H1 (cell line): ENCODE data around the gene SMARCA2. TPM values are rescaled to one million over a fixed set of nuclear protein-coding genes. Genes with fewer than 3 reads are reported as not detected.

Experiments
- CTCF ChIA-PET: fragments of 300-600 bp; sonication (Branson Sonifier 250); formaldehyde crosslinking; loops from one replicate; lab custom pipeline; 2021; ENCODE audit not compliant: partially characterized antibody; lab: Charles Lee
- POLR2A ChIA-PET: fragments of 300-600 bp; sonication (Branson Sonifier 250); formaldehyde crosslinking; loops from one replicate; lab custom pipeline; 2021; ENCODE audit warnings: inconsistent platforms; ENCODE audit not compliant: partially characterized antibody; lab: Charles Lee
- DNase-seq, 2 experiments: peaks; one replicate each; pipeline versions ENCODE4 v3.0.0 to v3.0.0-alpha.2; 2010 to 2022; ENCODE audit warnings: low spot score in 2 of 2, low read depth in 1 of 2, mixed read lengths in 1 of 2
- FAIRE-seq: peaks from 2 replicates; lab custom pipeline; 2011; peaks lifted over from hg19 to GRCh38; lab: Jason Lieb, UNC
- H2AFZ ChIP-seq: 2 replicates; pipeline ENCODE4 v1.8.1; 2012; ENCODE audit warnings: low read length, inconsistent platforms
- H2AK5ac ChIP-seq: 2 replicates; pipeline ENCODE4 v1.6.1; 2013; ENCODE audit warnings: low read depth, low read length
- H2BK120ac ChIP-seq: replicated peaks from 2 replicates; pipeline ENCODE3; 2013; ENCODE audit warnings: low read depth, low read length, inconsistent platforms
- H2BK12ac ChIP-seq: 2 replicates; pipeline ENCODE4 v1.6.1; 2013; ENCODE audit warnings: low read depth, low read length
- H2BK15ac ChIP-seq: 2 replicates; pipeline ENCODE4 v1.6.1; 2013; ENCODE audit warnings: low read length
- H2BK20ac ChIP-seq: 2 replicates; pipeline ENCODE4 v1.6.1; 2013; ENCODE audit warnings: low read length
- H2BK5ac ChIP-seq: 2 replicates; pipeline ENCODE4 v1.6.1; 2013; ENCODE audit warnings: low read depth, low read length
- H3K14ac ChIP-seq: 2 replicates; pipeline ENCODE4 v1.6.1; 2013; ENCODE audit warnings: inconsistent platforms; ENCODE audit not compliant: insufficient read length
- H3K18ac ChIP-seq: 2 replicates; pipeline ENCODE4 v1.6.1; 2013; ENCODE audit warnings: low read length; ENCODE audit errors: extremely low read depth
- H3K23ac ChIP-seq: 2 replicates; pipeline ENCODE4 v1.6.1; 2013; ENCODE audit warnings: inconsistent platforms; ENCODE audit not compliant: insufficient read length
- H3K23me2 ChIP-seq: 2 replicates; pipeline ENCODE4 v1.6.1; 2013; ENCODE audit warnings: low read depth, low read length
- H3K27ac ChIP-seq: 2 replicates; pipeline ENCODE4 v1.6.1; 2011; ENCODE audit warnings: low read depth, low read length, inconsistent platforms
- H3K27me3 ChIP-seq, 4 experiments: replicated peaks in 1 of 4; 1 replicate in 1 of 4; 2 replicates in 3 of 4; pipeline versions ENCODE4 v1.6.1 to v1.8.1; 2011 to 2013; ENCODE audit warnings: low read length in 3 of 4, mild to moderate bottlenecking in 3 of 4, inconsistent platforms in 2 of 4, mixed read lengths in 2 of 4, moderate library complexity in 1 of 4; ENCODE audit not compliant: control insufficient read depth in 3 of 4, insufficient read depth in 3 of 4; ENCODE audit errors: extremely low read depth in 1 of 4
- H3K36me3 ChIP-seq, 4 experiments: 2 replicates each; pipeline versions ENCODE4 v1.6.1 to v1.8.1; 2011 to 2013; ENCODE audit warnings: mild to moderate bottlenecking in 4 of 4, low read length in 3 of 4, moderate library complexity in 2 of 4, control low read depth in 1 of 4, inconsistent platforms in 1 of 4; ENCODE audit not compliant: insufficient read depth in 4 of 4, control insufficient read depth in 2 of 4
- H3K4ac ChIP-seq: replicated peaks from 2 replicates; pipeline ENCODE3; 2013; ENCODE audit warnings: low read length, low read depth, mixed read lengths, inconsistent platforms; ENCODE audit not compliant: insufficient read length
- H3K4me1 ChIP-seq, 4 experiments: replicated peaks in 1 of 4; 1 replicate in 1 of 4; 2 replicates in 3 of 4; pipeline versions ENCODE4 v1.6.1 to v1.8.1; 2011 to 2013; ENCODE audit warnings: low read length in 3 of 4, inconsistent platforms in 2 of 4, mixed read lengths in 1 of 4; ENCODE audit not compliant: insufficient read depth in 4 of 4, control insufficient read depth in 3 of 4
- H3K4me2 ChIP-seq, 2 experiments: 2 replicates each; pipeline versions ENCODE4 v1.6.1 to v1.8.1; 2011 to 2013; ENCODE audit warnings: low read depth in 2 of 2, low read length in 2 of 2, control low read depth in 1 of 2, inconsistent platforms in 1 of 2, mild to moderate bottlenecking in 1 of 2; ENCODE audit not compliant: insufficient read depth in 1 of 2
- H3K4me3 ChIP-seq, 4 experiments: fragments of 200-600, 300-600 bp in 1 of 4; sonication (generic), shearing (Covaris generic), sonication (Bioruptor Twin) in 1 of 4; 2 replicates each; pipeline versions ENCODE4 v1.5.1 to v1.8.1; 2011 to 2016; ENCODE audit warnings: low read length in 4 of 4, low read depth in 3 of 4, control low read depth in 2 of 4, inconsistent platforms in 2 of 4, mild to moderate bottlenecking in 2 of 4, mixed read lengths in 1 of 4, moderate library complexity in 1 of 4; ENCODE audit not compliant: insufficient read depth in 2 of 4; ENCODE audit errors: extremely low read depth in 1 of 4
- H3K56ac ChIP-seq: replicated peaks from 2 replicates; pipeline ENCODE3; 2013; ENCODE audit warnings: low read depth, mild to moderate bottlenecking, mixed read lengths, low read length, inconsistent platforms; ENCODE audit not compliant: insufficient read length
- H3K79me1 ChIP-seq: 2 replicates; pipeline ENCODE4 v1.6.1; 2013; ENCODE audit warnings: low read depth, low read length, control low read depth
- H3K79me2 ChIP-seq, 2 experiments: 2 replicates each; pipeline versions ENCODE4 v1.6.1 to v1.8.1; 2012 to 2013; ENCODE audit warnings: low read length in 2 of 2, mild to moderate bottlenecking in 2 of 2, inconsistent platforms in 1 of 2; ENCODE audit not compliant: insufficient read depth in 2 of 2, control insufficient read depth in 1 of 2
- H3K9ac ChIP-seq, 4 experiments: replicated peaks in 1 of 4; 1 replicate in 1 of 4; 2 replicates in 3 of 4; pipeline versions ENCODE4 v1.6.1 to v1.8.1; 2011 to 2013; ENCODE audit warnings: low read depth in 3 of 4, low read length in 3 of 4, control low read depth in 2 of 4, mild to moderate bottlenecking in 2 of 4, moderate library complexity in 2 of 4, inconsistent platforms in 1 of 4; ENCODE audit errors: extremely low read depth in 1 of 4
- H3K9me3 ChIP-seq, 2 experiments: 2 replicates each; pipeline versions ENCODE4 v1.6.1 to v1.8.1; 2012 to 2013; ENCODE audit warnings: mild to moderate bottlenecking in 2 of 2, moderate library complexity in 2 of 2, control low read depth in 1 of 2, inconsistent platforms in 1 of 2, low read depth in 1 of 2, low read length in 1 of 2, mixed read lengths in 1 of 2; ENCODE audit not compliant: insufficient read depth in 2 of 2
- H4K20me1 ChIP-seq, 2 experiments: replicated peaks in 1 of 2; 2 replicates each; pipeline versions ENCODE3 to v1.8.1; 2011 to 2013; ENCODE audit warnings: inconsistent platforms in 2 of 2, low read length in 2 of 2, mild to moderate bottlenecking in 1 of 2; ENCODE audit not compliant: insufficient read depth in 2 of 2, control insufficient read depth in 1 of 2
- H4K5ac ChIP-seq: 2 replicates; pipeline ENCODE4 v1.6.1; 2013; ENCODE audit warnings: low read length, low read depth, mixed read lengths, inconsistent platforms; ENCODE audit not compliant: insufficient read length
- H4K8ac ChIP-seq: 2 replicates; pipeline ENCODE4 v1.8.0; 2013; ENCODE audit warnings: mild to moderate bottlenecking, moderate library complexity, low read length, inconsistent platforms; ENCODE audit not compliant: insufficient read depth; ENCODE audit errors: extremely low read depth
- H4K91ac ChIP-seq: replicated peaks from 2 replicates; pipeline ENCODE3; 2013; ENCODE audit warnings: low read length, mixed read lengths, inconsistent platforms; ENCODE audit not compliant: insufficient read length
- ATF3 ChIP-seq: IDR thresholded peaks from 2 replicates; pipeline ENCODE4 v1.6.1; 2011; ENCODE audit warnings: low read depth, mild to moderate bottlenecking, low read length; ENCODE audit not compliant: insufficient read depth
- CREB1 ChIP-seq: IDR thresholded peaks from 2 replicates; pipeline ENCODE4 v1.6.1; 2012; ENCODE audit warnings: inconsistent platforms
- E2F6 ChIP-seq: IDR thresholded peaks from 2 replicates; pipeline ENCODE4 v1.6.1; 2012; ENCODE audit warnings: inconsistent platforms
- EZH2 ChIP-seq: fragments of 200-600 bp; sonication (generic); IDR thresholded peaks from 2 replicates; pipeline ENCODE4 v1.7.1; 2012; ENCODE audit warnings: low read depth, mild to moderate bottlenecking, moderate library complexity, low read length, inconsistent platforms; ENCODE audit not compliant: severe bottlenecking
- HDAC6 ChIP-seq: IDR thresholded peaks from one replicate; pipeline ENCODE4 v1.7.1; 2012; ENCODE audit warnings: low read depth, mild to moderate bottlenecking, inconsistent platforms, low read length, moderate library complexity
- MAFK ChIP-seq: IDR thresholded peaks from 2 replicates; pipeline ENCODE4 v1.6.1; 2012; ENCODE audit warnings: low read depth, mild to moderate bottlenecking, improper control_type of control experiment, low read length
- NRF1 ChIP-seq: IDR thresholded peaks from 2 replicates; pipeline ENCODE4 v1.6.1; 2011; ENCODE audit warnings: mild to moderate bottlenecking, low read depth, low read length, improper control_type of control experiment
- RFX5 ChIP-seq: IDR thresholded peaks from 2 replicates; pipeline ENCODE4 v1.6.1; 2011; ENCODE audit warnings: low read depth, low read length, improper control_type of control experiment, borderline replicate concordance
- RXRA ChIP-seq: IDR thresholded peaks from 2 replicates; pipeline ENCODE4 v1.6.1; 2011; ENCODE audit warnings: low read depth, mild to moderate bottlenecking, low read length, moderate library complexity; ENCODE audit not compliant: insufficient read depth
- SP1 ChIP-seq: IDR thresholded peaks from 2 replicates; pipeline ENCODE4 v1.6.1; 2011; ENCODE audit warnings: low read depth, low read length
- TEAD4 ChIP-seq: IDR thresholded peaks from 2 replicates; pipeline ENCODE4 v1.6.1; 2012; ENCODE audit warnings: low read depth, low read length, inconsistent platforms, mixed read lengths
- WGBS, 2 experiments: shearing (Covaris generic) in 1 of 2; methylation state at CpG; one replicate each; pipeline versions ENCODE4 v1.1.6 to v1.1.7; 2013 to 2015; ENCODE audit warnings: low lambda C conversion rate in 2 of 2, mixed read lengths in 2 of 2, inconsistent platforms in 1 of 2, low coverage in 1 of 2, missing lambda C conversion rate in 1 of 2; ENCODE audit not compliant: insufficient replicate concordance in 2 of 2, insufficient coverage in 1 of 2, insufficient read length in 1 of 2; ENCODE audit errors: extremely low coverage in 1 of 2, missing lambda C conversion rate in 1 of 2; 5-methylcytosine and 5-hydroxymethylcytosine counted together
- polyA plus RNA-seq, 7 experiments: library from polyadenylated mRNA; depleted of rRNA in 3 of 7; stranded (reverse) in 5 of 7; unstranded in 2 of 7; fragments of >200 nt in 5 of 7; fragments of 200-250 nt in 2 of 7; gene quantifications; 1 replicate in 5 of 7; 2 replicates in 1 of 7; 4 replicates in 1 of 7; pipeline versions ENCODE4 v1.2.1 to v1.2.3, GENCODE V29; 2011 to 2013; ENCODE audit warnings: missing spikeins in 2 of 7, mixed read lengths in 2 of 7
- total RNA-seq: library from RNA; stranded (reverse); fragmentation: NEBNext Ultra II Directional; extraction: Animal tissue kit (Norgen Biotek cat#: 25700); gene quantifications from 2 replicates; pipeline ENCODE4 v1.2.1, GENCODE V29; 2021

Gene SMARCA2
- total and polyA plus RNA-seq, 2 of the 8 experiments (the other 6 are each of a cell fraction or from before 2014, with no cell fraction given): 6.3 to 21.7 TPM

- DNase-seq (peak; percentile 70 to 86), FAIRE-seq (no peak)
- peak overlapping the region; percentile 24 for H3K4ac ChIP-seq
- peak overlapping the region in 2 of 4 experiments; percentile 35 to 44; a peak in 3 of 7 replicates for H3K9ac ChIP-seq
- H2AK5ac ChIP-seq: no peak overlapping the region
- H2BK15ac ChIP-seq: no peak overlapping the region
- H4K20me1 ChIP-seq: no peaks in the 10 kb centered on the region
- no peaks in the 10 kb centered on the region for H3K79me2 ChIP-seq
- H3K23me2 ChIP-seq: peaks cover 8% of the 10 kb centered on the region; the same call in 1 of the 2 replicates
- no peaks in the 10 kb centered on the region for H3K27me3 ChIP-seq
- CTCF ChIA-PET: interaction anchor here (0.6 to 3.5 kb wide), 20 partner anchors 8 to 409 kb away, joined by 3 to 48 read pairs (median 4); no protein-coding TSS in a partner anchor
- peaks cover 4 to 5% of the 10 kb centered on the region in 2 experiments; a peak in 3 of 4 replicates for H3K9me3 ChIP-seq
- H3K23ac ChIP-seq: no peak overlapping the region
- peak overlapping the region; percentile 96 for H2AFZ ChIP-seq
- H2BK20ac ChIP-seq: no peak overlapping the region; the same call in 1 of the 2 replicates
- H3K79me1 ChIP-seq: no peaks in the 10 kb centered on the region
- peak overlapping the region; percentile 77 to 84 for H3K4me2 ChIP-seq
- H2BK12ac ChIP-seq: peak overlapping the region; percentile 69; the same call in 1 of the 2 replicates
- H4K91ac ChIP-seq: peak overlapping the region; percentile 50
- peaks cover 0 to 3% (median 0%) of the 10 kb centered on the region in 4 experiments; a peak in 1 of 8 replicates for H3K36me3 ChIP-seq
- peak overlapping the region; percentile 13 for H3K56ac ChIP-seq
- H3K18ac ChIP-seq: peak overlapping the region; percentile 74
- peak overlapping the region; percentile 91; the same call in 1 of the 2 replicates for H4K8ac ChIP-seq
- H3K27ac ChIP-seq: peak overlapping the region; percentile 76
- no peak overlapping the region for H2BK120ac ChIP-seq
- no peak overlapping the region for H3K14ac ChIP-seq
- POLR2A ChIA-PET: interaction anchor here (0.7 to 3.0 kb wide), 15 partner anchors 11 to 1272 kb away, joined by 3 to 17 read pairs (median 3); no protein-coding TSS in a partner anchor
- H2BK5ac ChIP-seq: peak overlapping the region; percentile 74; the same call in 1 of the 2 replicates
- 9% methylated on average over 15 of the region's 15 CpGs; no CpG with 5 or more reads in 1 of the 2 experiments for WGBS, 2 experiments
- H3K4me3 ChIP-seq: peak overlapping the region; percentile 14 to 56 (median 28); a peak in 5 of 8 replicates
- peaks cover 8 to 17% (median 12%) of the 10 kb centered on the region in 4 experiments for H3K4me1 ChIP-seq
- H4K5ac ChIP-seq: peak overlapping the region; percentile 46
- TF ChIP-seq MAFK (peak; percentile 5; the same call in 1 of the 2 replicates), RXRA (no peak), SP1 (no peak), ATF3 (no peak), E2F6 (peak; percentile 93), RFX5 (no peak), NRF1 (no peak), CREB1 (no peak), TEAD4 (0 out of 2 replicates have a peak, but pooled peaks have one; percentile 37), EZH2 (peak; percentile 26), HDAC6 (no peak)
Observed at GRCh38 chr9:2241461-2241835, 226.3 kb downstream of the SMARCA2 start.
